ENCODE data around the gene GLTPD2.

Gene GLTPD2

GRCh38 chr17:4743898-4744297 is 44.9 kb upstream of the GLTPD2 start:
- no peaks in the 10 kb centered on the region for H3K79me2 ChIP-seq (ENCODE audit: insufficient read depth, low read length)
- no peaks in the 10 kb centered on the region for H3K27me3 ChIP-seq (ENCODE audit: insufficient read depth, low read length, poor library complexity, severe bottlenecking)
- H3F3A ChIP-seq (ENCODE audit: low read depth), result no peaks in the 10 kb centered on the region
- no peaks in the 10 kb centered on the region for H3K9me3 ChIP-seq (ENCODE audit: insufficient read depth, low read depth, low read length)
- no peaks in the 10 kb centered on the region for H4K20me1 ChIP-seq (ENCODE audit: insufficient read depth, low read length, poor library complexity, severe bottlenecking)
- H3K4me3 ChIP-seq (ENCODE audit: low read length, poor library complexity, severe bottlenecking), result no peak overlapping the region
- H3K9me2 ChIP-seq (replicated peaks; ENCODE audit: low read depth, low read length), result no peaks in the 10 kb centered on the region
- no peak overlapping the region for H3K4me2 ChIP-seq (ENCODE audit: low read depth, low read length, poor library complexity, severe bottlenecking)
- TF ChIP-seq EZH2phosphoT487 (IDR thresholded peaks at IDR 0.05; ENCODE audit: borderline replicate concordance) (no peak), CTCF (conservative IDR thresholded peaks at IDR 0.05; ENCODE audit: low read length) (no peak)
- peaks cover 4% of the 10 kb centered on the region for H3K4me1 ChIP-seq (ENCODE audit: insufficient read depth, low read length, poor library complexity, severe bottlenecking)
- H3K36me3 ChIP-seq (ENCODE audit: insufficient read depth, low read length), result no peaks in the 10 kb centered on the region
- H3K9ac ChIP-seq (ENCODE audit: low read depth, low read length, poor library complexity, severe bottlenecking), result no peak overlapping the region
- no peak overlapping the region for H2AFZ ChIP-seq (ENCODE audit: low read length)

- Histone ChIP-seq H2AFZ (ENCODE audit: low read length) (no peak overlapping the region), H3K4me3 (ENCODE audit: low read length, poor library complexity, severe bottlenecking) (no peak overlapping the region), H3K27me3 (ENCODE audit: insufficient read depth, low read length, poor library complexity, severe bottlenecking) (no peaks in the 10 kb centered on the region), H4K20me1 (ENCODE audit: insufficient read depth, low read length, poor library complexity, severe bottlenecking) (no peaks in the 10 kb centered on the region), H3K4me2 (ENCODE audit: low read depth, low read length, poor library complexity, severe bottlenecking) (no peak overlapping the region), H3K4me1 (ENCODE audit: insufficient read depth, low read length, poor library complexity, severe bottlenecking) (peaks cover 4% of the 10 kb centered on the region), H3F3A (ENCODE audit: low read depth) (no peaks in the 10 kb centered on the region), H3K79me2 (ENCODE audit: insufficient read depth, low read length) (no peaks in the 10 kb centered on the region), H3K9me3 (ENCODE audit: insufficient read depth, low read depth, low read length) (no peaks in the 10 kb centered on the region), H3K9me2 (replicated peaks; ENCODE audit: low read depth, low read length) (no peaks in the 10 kb centered on the region), H3K36me3 (ENCODE audit: insufficient read depth, low read length) (no peaks in the 10 kb centered on the region), H3K9ac (ENCODE audit: low read depth, low read length, poor library complexity, severe bottlenecking) (no peak overlapping the region)
- no peak for TF ChIP-seq CTCF (conservative IDR thresholded peaks at IDR 0.05; ENCODE audit: low read length)
- TF ChIP-seq EZH2phosphoT487 (IDR thresholded peaks at IDR 0.05; ENCODE audit: borderline replicate concordance), result no peak
Measured at GRCh38 chr17:4744999-4745969, 43.5 kb upstream of the GLTPD2 start.

- Histone ChIP-seq H3K9me2 (replicated peaks; ENCODE audit: low read depth, low read length) (no peaks in the 10 kb centered on the region), H3K9me3 (ENCODE audit: insufficient read depth, low read depth, low read length) (no peaks in the 10 kb centered on the region), H4K20me1 (ENCODE audit: insufficient read depth, low read length, poor library complexity, severe bottlenecking) (no peaks in the 10 kb centered on the region), H3K27me3 (ENCODE audit: insufficient read depth, low read length, poor library complexity, severe bottlenecking) (no peaks in the 10 kb centered on the region), H3K4me2 (ENCODE audit: low read depth, low read length, poor library complexity, severe bottlenecking) (peak overlapping the region; percentile 35), H3K4me1 (ENCODE audit: insufficient read depth, low read length, poor library complexity, severe bottlenecking) (peaks cover 4% of the 10 kb centered on the region), H3K9ac (ENCODE audit: low read depth, low read length, poor library complexity, severe bottlenecking) (no peak overlapping the region), H2AFZ (ENCODE audit: low read length) (peak overlapping the region; percentile 67), H3K4me3 (ENCODE audit: low read length, poor library complexity, severe bottlenecking) (no peak overlapping the region), H3K79me2 (ENCODE audit: insufficient read depth, low read length) (no peaks in the 10 kb centered on the region), H3F3A (ENCODE audit: low read depth) (no peaks in the 10 kb centered on the region), H3K36me3 (ENCODE audit: insufficient read depth, low read length) (no peaks in the 10 kb centered on the region)
- TF ChIP-seq CTCF (conservative IDR thresholded peaks at IDR 0.05; ENCODE audit: low read length) (no peak), EZH2phosphoT487 (IDR thresholded peaks at IDR 0.05; ENCODE audit: borderline replicate concordance) (no peak)
Measured at GRCh38 chr17:4747847-4748246, 40.9 kb upstream of the GLTPD2 start.
